Activated T-helper 9 cell treated with anti-CD3 and anti-CD28 coated beads, Interleukin-2, amount 50 U/mL, for 16 hours (primary cell): ENCODE measurements around the gene PUDP.
"Not testable (repeated sequence)": the region's sequence is repeated elsewhere in the genome, so short reads cannot be mapped to it uniquely, and the experiment has no call there.

Experiments used
- DNase-seq: peaks from one replicate; pipeline ENCODE4 v3.0.0-alpha.2; 2020; ENCODE audit warnings: low read depth

PUDP gene

DNA sequence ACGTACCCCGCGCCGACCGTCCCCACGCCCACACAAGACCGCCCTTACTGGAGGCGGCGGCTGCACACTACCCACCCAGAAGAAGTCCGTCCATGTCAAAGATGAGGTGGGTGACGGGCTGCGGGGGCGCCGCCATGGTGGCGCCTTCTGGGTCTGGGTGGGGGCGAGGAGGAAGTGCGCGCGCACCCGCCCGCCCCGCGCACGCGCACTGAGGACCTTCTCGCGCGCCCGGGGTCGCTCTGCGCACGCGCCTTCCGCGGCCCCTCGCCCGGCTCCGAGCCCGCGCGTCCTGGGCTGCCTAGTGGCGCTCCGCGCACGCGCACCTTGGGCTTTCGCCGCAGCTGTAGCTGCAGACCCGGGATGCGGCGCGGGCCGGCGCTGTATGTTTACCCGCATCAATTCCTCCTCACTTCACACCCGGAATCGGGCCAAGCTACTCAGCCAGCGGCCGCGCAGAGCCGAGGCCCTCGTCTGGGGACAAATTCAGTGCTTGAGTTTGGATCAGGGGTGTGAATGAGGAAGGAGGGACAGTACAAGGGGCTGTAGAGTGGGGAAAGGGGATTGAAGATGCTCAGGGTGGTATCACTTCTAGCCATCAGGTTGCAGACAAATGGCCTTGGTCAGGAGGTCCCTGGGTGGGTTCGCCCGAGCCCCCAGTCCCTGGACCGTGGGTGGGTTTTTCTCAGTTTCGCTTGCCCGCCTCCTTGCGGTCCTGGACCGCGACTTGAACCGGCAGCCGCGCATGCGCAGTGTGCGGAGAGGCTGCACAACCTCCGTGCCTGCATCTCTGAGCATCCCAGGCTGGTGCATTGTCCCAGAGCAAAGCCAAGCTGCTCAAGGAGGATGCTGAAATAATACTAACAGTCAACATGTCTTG lies at the start of gene PUDP:
Gene PUDP, minus strand, starts transcription at position 176 of the 877 bp plus-strand sequence. Its CDS starts 40 bp downstream, at position 136.
- DNase-seq: peak; percentile 88

DNA sequence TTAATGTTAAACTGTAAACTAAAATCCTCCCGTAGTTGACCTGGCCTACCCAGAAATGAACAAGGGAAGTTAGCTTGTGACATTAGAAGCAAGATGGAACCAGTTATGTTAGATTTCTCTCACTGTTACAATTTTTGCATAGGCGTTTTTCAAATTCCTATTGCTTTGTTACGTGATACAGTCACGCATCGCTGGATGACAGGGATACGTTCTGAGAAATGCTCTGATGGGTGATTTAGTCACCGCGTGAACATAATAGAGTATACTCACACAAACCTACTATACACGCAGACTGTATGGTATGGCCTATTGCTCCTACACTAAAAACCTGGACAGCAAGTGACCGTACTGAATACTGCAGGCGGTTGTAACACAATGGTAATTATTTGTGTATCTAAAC lies 46.7 kb upstream of the PUDP start:
- DNase-seq: no peak

DNA sequence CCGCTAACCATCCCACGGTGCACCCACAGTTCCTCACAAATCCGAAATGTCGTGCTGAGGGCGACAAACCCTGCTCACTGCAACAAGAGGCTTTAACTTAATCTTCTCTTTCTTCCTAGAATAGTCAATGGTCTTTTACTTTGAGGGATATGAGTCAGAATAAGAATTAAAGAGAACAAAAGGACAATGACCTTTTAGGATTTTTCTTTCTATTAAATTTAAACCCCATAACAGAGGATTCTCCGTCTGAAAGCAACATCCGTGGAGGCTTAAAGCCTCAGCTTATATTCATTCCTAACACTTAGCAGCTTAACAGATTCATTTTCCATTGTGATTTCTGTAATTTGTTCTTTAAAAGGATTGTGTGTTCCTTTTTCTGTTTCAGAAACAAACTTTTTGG lies 44.9 kb upstream of the PUDP start:
- DNase-seq: no peak

DNA sequence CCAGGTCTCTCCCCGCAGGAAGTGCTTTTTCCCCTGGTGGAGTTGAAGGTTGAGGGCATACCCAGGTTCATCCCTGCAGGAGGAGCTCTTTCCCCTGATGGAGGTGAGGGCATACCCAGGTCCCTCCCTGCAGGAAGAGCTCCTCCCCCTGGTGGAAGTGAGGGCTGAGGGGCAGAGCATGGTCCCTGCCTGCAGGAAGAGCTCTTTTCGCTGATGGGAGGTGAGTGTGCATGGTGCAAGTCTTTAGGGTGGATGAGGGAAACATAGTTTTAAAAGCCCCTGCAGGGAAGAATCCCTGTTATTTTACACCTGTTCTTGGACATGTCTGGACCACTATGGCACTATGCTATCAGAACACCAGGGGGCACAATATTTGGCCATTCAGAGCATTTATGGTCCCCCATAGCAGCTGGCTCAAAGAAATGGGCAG lies 43.7 kb upstream of the PUDP start:
- no peak for DNase-seq

DNA sequence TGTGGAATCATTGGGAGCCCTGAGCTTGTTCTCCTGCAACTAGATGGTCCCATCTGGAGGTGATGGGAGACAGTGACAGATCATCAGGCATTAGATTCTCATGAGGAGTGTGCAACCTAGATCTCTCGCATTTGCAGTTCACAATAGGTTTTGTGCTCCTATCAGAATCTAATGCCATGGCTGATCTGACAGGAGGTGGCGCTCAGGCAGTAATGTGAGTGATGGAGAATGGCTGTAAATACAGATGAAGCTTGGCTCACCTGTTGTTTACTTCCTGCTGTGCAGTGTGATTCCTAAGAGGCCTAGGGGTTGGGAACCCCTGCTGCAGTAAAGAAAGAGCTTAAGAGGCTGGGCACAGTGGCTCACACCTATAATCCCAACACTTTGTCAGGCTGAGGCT lies 42.2 kb upstream of the PUDP start:
- DNase-seq: no peak

DNA sequence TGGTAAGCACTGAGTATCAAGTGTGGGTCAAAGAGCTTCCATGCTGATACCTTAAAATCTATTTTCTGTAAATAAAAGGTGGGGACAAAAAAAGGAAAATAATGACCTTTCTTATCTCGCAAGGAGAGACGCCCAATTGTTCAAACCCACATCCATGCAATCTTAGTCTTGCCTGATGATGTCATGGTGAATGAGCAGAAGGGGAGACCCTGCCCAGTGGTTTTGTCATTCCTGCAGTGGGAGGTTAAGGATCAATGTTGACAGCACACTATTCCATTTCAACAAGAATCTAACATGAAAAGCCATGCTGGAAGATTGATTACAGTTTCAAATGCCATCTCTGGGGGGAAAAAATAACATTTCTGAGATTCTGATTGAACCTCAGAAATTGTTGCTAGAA lies 40.7 kb upstream of the PUDP start:
- no peak for DNase-seq

DNA sequence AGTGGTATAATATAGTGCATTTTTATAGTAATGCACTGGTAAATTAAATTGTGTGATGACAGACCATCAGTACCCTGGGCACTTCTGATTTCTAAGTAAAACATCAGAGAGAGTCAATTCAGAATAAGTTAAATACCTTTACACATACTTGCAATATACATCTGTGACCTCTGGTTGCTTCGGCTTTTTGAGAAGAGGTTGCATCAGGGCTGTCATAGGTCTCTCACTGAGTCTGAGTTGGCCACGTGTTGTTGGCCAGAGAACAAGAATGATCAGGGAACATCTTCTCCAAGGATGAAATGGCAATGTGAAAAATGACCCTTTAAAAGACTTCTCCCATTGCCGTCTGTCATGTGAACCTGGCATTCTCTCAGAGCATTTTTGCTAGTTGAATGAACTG lies 36.9 kb upstream of the PUDP start:
- DNase-seq: no peak

DNA sequence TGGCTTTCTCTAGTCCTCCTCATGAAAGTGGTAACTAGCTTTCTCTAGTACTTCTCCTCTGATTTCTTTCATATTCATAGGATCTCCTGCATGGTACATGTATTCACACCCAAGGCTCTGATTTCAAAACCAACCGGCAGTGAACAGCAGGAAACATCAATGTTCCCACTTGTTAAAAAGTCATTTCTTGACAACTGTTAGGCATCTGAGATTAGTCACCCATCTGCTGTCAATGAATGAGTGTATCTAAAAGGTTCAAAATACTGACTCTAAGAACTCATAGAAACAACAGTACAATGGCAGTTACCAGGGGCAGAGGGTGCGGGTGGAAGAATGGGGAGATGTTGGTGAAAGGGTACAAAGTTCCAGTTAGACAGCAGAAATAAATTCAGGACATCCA lies 31.5 kb upstream of the PUDP start:
- no peak for DNase-seq

DNA sequence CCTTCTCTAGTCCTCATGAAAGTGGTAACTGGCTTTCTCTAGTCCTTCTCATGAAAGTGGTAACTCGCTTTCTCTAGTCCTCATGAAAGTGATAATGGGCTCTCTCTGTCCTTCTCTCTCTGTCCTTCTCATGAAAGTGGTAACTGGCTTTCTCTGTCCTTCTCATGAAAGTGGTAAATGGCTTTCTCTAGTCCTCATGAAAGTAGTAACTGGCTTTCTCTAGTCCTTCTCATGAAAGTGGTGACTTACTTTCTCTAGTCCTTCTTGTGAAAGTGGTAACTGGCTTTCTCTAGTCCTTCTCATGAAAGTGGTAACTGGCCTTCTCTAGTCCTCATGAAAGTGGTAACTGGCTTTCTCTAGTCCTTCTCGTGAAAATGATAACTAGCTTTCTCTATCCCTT lies 30.9 kb upstream of the PUDP start:
- DNase-seq: not testable (repeated sequence)

DNA sequence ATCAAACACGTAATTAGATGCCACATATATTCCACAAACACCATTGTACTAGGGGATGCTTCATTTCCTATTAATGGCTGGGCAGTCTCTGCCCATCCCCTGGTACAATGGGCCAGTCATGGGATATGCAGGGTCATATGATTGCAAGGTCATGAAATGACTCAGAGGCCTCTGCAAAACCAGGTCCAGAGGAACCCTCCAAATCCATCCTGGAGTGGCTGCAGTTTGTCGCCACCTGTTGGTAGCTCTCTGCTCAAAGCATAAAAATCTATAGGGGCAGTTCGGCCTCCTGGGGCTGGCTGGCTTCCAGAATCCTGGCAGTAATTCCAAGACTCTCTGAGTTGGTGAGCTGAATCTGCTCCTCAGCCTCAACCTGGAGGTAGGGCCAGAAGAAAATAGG lies 22.9 kb upstream of the PUDP start:
- DNase-seq: peak; percentile 5

DNA sequence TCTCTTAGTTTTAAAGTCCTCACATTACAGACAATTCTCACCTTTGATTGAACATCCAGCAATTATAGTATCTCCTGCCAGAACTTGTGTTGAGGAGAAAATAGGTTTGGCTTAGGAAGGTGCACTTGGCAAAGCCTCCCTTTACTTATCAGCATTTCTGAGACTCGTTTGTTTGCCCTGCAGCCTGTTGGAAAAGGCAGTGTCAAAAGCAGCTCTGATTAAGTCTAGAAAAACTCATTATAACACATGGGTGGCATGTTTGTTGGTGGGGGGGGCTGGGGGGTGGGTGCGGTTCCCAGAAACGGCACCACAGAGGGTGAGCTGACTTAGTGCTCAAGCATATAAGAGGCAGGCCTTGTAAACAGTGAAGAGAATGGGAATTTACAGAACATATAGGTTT lies 21.7 kb upstream of the PUDP start:
- DNase-seq: no peak

DNA sequence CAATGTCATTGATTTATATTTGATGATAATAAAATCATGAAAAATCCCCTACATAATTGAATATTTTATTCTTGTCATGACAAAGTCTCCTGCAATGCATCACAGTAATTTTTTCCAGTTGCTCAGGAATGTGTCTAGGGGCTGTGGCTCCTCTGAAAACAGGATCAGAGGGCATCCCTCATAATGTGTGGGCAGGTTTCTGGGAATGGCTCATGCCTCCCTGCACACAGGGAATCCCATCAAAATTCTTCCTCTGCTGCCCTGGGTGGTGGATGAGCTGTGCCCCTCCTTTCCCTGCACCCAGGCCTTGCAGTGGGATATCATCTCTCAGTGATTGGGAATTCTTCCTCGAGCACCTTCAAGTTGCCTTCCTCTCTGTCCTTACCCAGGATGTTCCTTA lies 20.4 kb upstream of the PUDP start:
- DNase-seq: no peak

DNA sequence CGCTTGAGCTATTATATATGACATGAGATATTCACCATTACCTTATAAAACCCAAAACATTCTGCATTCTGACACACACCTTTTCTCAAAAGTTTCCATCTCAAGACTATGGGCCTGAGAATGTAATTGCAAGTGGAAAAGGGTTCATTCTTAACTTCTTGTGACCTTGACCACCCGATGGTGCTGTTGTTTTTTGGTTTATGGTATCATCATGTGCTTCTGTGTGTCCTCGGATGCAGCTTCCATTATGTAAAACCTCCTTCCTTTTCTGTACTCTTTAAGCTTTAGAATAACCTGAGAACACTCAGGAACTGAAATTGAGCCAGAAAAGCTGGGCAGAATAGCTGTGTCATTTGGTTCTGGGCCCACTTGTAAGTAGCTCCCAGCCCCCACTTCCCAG lies 16.2 kb upstream of the PUDP start:
- DNase-seq: no peak

DNA sequence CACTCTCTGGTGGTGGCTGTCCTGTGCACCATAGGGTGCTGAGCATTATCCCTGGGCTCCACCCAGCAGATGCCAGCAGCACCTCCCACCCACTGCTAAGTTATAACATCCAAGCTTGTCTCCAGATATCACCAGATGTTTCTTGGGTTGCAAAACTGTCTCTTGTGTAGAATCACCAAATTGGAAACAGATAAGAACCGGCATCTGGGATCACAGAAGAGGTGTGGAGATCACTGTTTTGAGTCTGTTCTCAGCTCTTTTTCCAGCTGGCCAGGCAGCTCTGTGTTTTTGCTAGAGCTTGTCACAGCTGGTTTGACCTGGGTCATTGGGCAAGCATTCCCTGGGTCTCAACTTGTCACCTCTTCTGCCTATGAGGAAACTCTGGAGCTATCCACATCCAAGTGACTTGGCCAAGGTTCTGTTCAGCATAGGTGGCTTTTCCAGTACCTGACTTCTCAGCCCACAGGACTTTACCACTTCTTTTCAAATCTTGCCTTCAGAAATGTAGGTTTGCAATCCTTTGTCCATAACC lies 15.3 kb upstream of the PUDP start:
- DNase-seq: no peak

DNA sequence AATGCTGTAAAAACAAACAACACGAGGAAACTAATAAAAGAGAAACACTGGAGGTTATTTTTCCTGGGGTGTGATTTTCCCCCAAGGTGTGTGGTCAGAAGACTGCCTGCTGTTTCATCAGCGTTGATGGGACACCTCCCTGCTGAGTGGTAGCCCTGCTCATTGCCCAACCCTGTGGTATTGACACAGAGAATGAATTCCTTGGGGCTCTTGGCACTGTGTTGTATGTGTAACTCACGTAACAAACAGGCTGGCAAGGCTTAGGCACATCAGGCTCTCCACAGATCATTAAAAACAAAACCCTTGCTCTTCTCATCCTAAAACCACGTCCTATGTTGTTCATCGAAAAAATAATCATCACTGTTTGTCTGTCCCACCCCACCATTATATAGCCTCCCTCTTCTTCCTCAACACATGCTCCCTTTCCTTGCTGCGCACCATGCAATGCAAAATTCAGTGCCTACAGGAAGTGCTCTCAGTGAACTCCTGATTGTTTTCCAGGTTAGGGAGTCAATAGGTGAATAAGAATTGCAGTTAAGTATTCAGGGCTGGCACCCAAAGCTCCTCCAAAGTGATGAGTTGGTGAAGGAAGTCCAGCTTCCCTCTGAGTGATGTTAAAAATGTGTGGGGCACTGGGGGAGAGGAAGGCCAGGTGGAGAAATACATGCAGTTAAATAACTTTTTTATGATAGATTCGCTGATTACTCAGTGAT lies 11.4 kb upstream of the PUDP start:
- DNase-seq: no peak

DNA sequence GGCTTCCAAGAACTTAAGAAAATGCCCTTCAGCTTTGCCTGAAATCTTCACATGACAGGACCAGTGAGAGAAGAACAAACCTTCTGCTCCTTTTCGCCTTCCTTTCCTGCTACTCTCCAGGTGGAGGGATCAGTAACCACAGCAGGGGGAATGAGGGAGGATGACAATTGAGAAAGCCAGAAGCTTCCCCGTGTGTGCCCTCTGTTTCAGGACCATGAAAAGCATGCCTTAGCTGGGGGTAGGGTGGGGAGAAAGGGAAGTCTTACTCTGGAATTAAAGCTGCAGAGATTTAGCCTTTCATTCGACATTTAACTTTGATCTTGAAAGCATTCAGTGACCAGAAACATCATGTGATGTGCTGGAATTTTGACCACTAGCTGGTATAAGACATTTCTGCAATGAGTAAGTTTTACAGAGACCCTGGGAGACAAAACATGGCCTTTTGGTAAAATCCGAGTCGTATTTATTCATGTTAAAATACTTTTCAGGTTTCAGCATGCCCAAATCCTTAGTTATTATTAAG lies 10.6 kb upstream of the PUDP start:
- DNase-seq: no peak

DNA sequence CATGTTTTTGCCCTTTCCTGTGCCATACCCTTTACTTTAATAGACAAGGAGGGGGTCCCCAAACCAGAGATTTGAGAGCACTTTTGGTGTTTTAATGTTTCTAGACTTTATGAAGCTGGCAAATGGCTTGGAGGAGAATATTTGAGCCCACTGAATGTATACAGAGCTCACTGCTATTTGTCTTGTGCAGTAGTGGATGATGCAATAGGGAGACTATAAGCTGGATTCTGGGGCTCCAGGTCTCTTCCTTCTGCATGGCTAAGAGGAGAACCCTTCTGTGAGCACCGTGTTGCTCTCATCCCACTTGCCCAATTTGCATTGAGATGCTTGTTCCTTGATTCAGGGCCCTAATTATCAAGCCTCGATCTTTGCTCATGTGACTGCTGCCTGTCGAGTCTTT lies 8.9 kb upstream of the PUDP start:
- no peak for DNase-seq

DNA sequence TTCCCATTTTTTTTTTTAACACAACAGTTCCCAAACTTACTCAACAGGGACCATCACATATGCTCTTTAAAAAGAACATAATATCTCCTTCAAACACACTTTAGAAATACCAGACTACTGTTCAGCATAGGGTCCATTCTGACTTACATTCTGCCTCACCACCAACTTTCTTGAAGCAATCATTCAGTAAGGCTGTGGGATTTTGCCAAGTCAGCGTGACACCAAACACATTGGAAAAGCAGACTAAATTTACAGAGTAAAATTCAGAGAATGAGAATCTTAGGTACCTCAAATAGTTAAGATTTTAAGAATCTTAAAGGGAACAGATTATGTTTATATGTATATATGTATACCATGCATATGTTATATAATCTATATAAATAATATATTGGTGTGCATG lies 7.2 kb upstream of the PUDP start:
- DNase-seq: no peak

DNA sequence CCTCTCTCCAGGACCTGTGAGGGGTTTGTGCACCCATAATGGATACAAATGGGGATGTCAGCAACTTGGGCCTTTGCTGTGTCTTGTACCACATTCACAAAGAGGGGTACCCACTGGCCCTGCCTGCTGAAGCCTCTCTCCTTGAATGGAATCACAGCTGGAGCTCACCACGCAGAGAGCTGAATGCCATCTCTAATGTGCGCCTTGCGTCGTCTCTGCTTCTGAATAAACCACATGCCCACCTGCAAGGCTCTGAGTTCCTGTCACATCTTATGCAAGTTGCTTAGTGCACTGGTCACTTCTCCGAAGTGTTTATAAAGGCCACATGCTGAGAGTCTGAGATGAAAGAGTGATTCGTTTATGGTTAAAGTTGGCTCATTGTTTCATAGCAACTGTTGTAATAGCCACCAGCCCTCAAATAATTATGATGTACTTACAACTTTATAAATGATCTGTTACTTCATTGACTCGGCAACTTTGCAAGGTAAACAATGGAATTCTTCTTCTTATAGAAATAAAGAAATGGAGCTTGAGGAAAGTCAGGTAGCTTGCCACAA lies 6.2 kb upstream of the PUDP start:
- DNase-seq: no peak

DNA sequence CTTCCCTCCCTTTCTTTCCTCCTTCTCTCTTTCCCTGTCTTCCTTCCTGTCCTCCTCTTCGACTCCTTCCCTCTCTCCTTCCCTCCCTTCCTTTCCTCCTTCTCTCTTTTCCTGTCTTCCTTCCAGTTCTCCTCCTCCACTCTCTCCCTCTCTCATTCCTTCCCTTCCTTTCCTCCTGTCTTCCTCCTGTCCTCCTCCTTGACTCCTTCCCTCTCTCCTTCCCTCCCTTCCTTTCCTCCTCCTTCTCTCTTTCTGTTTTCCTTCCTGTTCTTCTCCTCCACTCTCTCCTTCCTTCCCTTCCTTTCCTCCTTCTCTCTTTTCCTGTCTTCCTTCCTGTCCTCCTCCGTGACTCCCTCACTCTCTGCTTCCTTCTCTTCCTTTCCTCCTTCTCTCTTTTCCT lies 5.3 kb upstream of the PUDP start:
- no peak for DNase-seq

DNA sequence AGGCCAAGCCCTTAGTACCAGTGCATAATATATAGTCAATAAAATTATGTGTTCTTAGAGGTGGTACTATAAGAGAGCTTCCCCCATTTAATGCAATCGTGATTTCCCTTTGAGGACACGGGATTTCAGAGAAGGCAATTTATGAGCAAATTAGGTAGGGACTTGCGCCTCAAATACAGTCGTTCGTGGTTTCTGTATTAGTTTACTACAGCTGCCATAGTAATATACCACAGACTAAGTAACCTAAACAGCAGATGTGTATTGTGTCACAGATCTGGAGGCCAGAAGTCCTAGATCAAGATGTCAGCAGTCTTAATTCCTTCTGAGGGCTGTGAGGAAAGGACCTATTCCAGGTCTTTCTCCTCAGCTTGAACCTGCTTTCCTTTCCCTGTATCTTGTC lies 1.5 kb upstream of the PUDP start:
- no peak for DNase-seq

DNA sequence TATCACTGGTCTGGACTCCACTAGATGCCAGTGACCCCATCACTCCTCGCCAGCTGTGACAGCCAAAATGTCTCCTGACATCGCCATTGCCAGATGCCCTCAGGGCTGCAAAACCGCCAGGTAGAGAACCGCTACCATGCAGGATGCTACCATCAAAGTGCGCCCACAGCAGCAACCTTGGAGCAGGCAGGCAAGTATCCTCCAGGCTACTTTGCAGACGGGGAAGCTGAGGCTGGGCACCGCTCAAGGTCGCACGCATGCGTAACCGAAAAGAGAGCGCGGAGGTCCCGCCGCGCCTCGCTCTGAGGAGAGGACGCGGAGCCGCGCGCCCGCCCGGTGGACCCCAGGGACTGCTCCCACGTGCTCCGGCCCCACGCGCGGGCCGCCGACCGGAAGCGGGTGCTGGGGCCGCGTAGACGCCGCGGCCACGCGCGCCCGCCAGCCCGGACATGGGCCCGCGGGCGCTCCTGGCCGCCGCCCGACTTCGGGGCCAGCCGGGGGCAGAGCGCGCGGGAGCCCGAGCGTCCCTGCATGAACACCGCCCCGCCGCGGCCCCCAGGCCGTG lies 458 bp downstream of the PUDP start, which contains the start of gene STS:
Gene STS, plus strand, starts transcription at position 300 of the 565 bp plus-strand sequence. CDS start 105,488 bp downstream, outside the sequence.
- DNase-seq: peak; percentile 37
